ENCODE results near the gene GIT2. TPM values are rescaled to one million over a fixed set of nuclear protein-coding genes. Genes with fewer than 3 reads are reported as not detected.

Gene GIT2
- total RNA-seq, 1 experiment from 2014 or later, result 56.0 TPM

- Mint-ChIP-seq H3K27ac (ENCODE audit: unreplicated experiment) (no peak overlapping the region), H3K36me3 (ENCODE audit: insufficient read depth, unreplicated experiment) (peaks cover 6% of the 10 kb centered on the region), H3K4me1 (ENCODE audit: low read depth, unreplicated experiment) (no peaks in the 10 kb centered on the region), H3K9me3 (ENCODE audit: low read depth, unreplicated experiment) (no peaks in the 10 kb centered on the region), H3K4me3 (ENCODE audit: low read depth, unreplicated experiment) (no peak overlapping the region), H3K27me3 (ENCODE audit: unreplicated experiment) (no peaks in the 10 kb centered on the region)
- TF ChIP-seq CTCF (IDR thresholded peaks at IDR 0.05; ENCODE audit: unreplicated experiment), result peak; percentile 51
- DNase-seq, result peak; percentile 53
- CTCF ChIA-PET, result interaction anchor here (0.5 to 1.1 kb wide), 2 partner anchors 38 to 98 kb away, joined by 3 to 5 read pairs; no protein-coding TSS in a partner anchor
- intact Hi-C loops (cut with micrococcal nuclease; ENCODE audit: unreplicated experiment), result loop anchor here (5.0 kb wide), 1 partner anchor 75 kb away; no protein-coding TSS in a partner anchor
- no TSS peak for BruUV-seq (replicated peaks)
Measured at GRCh38 chr12:109927622-109928021, 68.5 kb downstream of the GIT2 start.

- TF ChIP-seq CTCF (IDR thresholded peaks at IDR 0.05; ENCODE audit: unreplicated experiment), result no peak
- DNase-seq, result no peak
- intact Hi-C loops (cut with micrococcal nuclease; ENCODE audit: unreplicated experiment), result loop anchor here (5.0 kb wide), 1 partner anchor 74 kb away; no protein-coding TSS in a partner anchor
- H3K27ac Mint-ChIP-seq (ENCODE audit: unreplicated experiment), result no peak overlapping the region
- no peak overlapping the region for H3K4me3 Mint-ChIP-seq (ENCODE audit: low read depth, unreplicated experiment)
- H3K4me1 Mint-ChIP-seq (ENCODE audit: low read depth, unreplicated experiment), result no peaks in the 10 kb centered on the region
- CTCF ChIA-PET, result interaction anchor here (0.6 to 1.1 kb wide), 2 partner anchors 39 to 401 kb away, joined by 3 to 5 read pairs; no protein-coding TSS in a partner anchor
- H3K27me3 Mint-ChIP-seq (ENCODE audit: unreplicated experiment), result no peaks in the 10 kb centered on the region
- no TSS peak for BruUV-seq (replicated peaks)
- H3K9me3 Mint-ChIP-seq (ENCODE audit: low read depth, unreplicated experiment), result no peaks in the 10 kb centered on the region
- H3K36me3 Mint-ChIP-seq (ENCODE audit: insufficient read depth, unreplicated experiment), result peaks cover 6% of the 10 kb centered on the region
Measured at GRCh38 chr12:109926488-109927210, 69.5 kb downstream of the GIT2 start.

GRCh38 chr12:109926016-109926415 lies 70.2 kb downstream of the GIT2 start:
- intact Hi-C loops (cut with micrococcal nuclease; ENCODE audit: unreplicated experiment), result loop anchor here (5.0 kb wide), 1 partner anchor 74 kb away; no protein-coding TSS in a partner anchor
- CTCF ChIA-PET, result no interaction called here

GRCh38 chr12:109925185-109925840 lies 70.9 kb downstream of the GIT2 start:
- peaks cover 11% of the 10 kb centered on the region for H3K36me3 Mint-ChIP-seq (ENCODE audit: insufficient read depth, unreplicated experiment)
- DNase-seq, result no peak
- CTCF ChIA-PET, result no interaction called here
- no TSS peak for BruUV-seq (replicated peaks)
- no peak overlapping the region for H3K4me3 Mint-ChIP-seq (ENCODE audit: low read depth, unreplicated experiment)
- no peaks in the 10 kb centered on the region for H3K27me3 Mint-ChIP-seq (ENCODE audit: unreplicated experiment)
- H3K4me1 Mint-ChIP-seq (ENCODE audit: low read depth, unreplicated experiment), result no peaks in the 10 kb centered on the region
- intact Hi-C loops (cut with micrococcal nuclease; ENCODE audit: unreplicated experiment), result loop anchor here (5.0 kb wide), 1 partner anchor 73 kb away; no protein-coding TSS in a partner anchor
- no peak overlapping the region for H3K27ac Mint-ChIP-seq (ENCODE audit: unreplicated experiment)
- H3K9me3 Mint-ChIP-seq (ENCODE audit: low read depth, unreplicated experiment), result no peaks in the 10 kb centered on the region
- no peak for TF ChIP-seq CTCF (IDR thresholded peaks at IDR 0.05; ENCODE audit: unreplicated experiment)

More at GRCh38 chr12:109926016-109926415, 70.2 kb downstream of the GIT2 start:
- Mint-ChIP-seq H3K9me3 (ENCODE audit: low read depth, unreplicated experiment) (no peaks in the 10 kb centered on the region), H3K36me3 (ENCODE audit: insufficient read depth, unreplicated experiment) (peaks cover 6% of the 10 kb centered on the region), H3K4me1 (ENCODE audit: low read depth, unreplicated experiment) (no peaks in the 10 kb centered on the region), H3K27me3 (ENCODE audit: unreplicated experiment) (no peaks in the 10 kb centered on the region), H3K4me3 (ENCODE audit: low read depth, unreplicated experiment) (no peak overlapping the region), H3K27ac (ENCODE audit: unreplicated experiment) (no peak overlapping the region)
- DNase-seq, result no peak
- TF ChIP-seq CTCF (IDR thresholded peaks at IDR 0.05; ENCODE audit: unreplicated experiment), result no peak
- no TSS peak for BruUV-seq (replicated peaks)

All from Calu3 (cell line).